Measurements from ENCODE around the gene BABAM2. TPM values are rescaled to one million over a fixed set of nuclear protein-coding genes. Genes with fewer than 3 reads are reported as not detected.

BABAM2 gene
- total RNA-seq, 2 experiments from 2014 or later, result 41.9 to 49.7 TPM

GRCh38 chr2:28282248-28282647 is 391.7 kb downstream of the BABAM2 start:
- CTCF ChIA-PET, result interaction anchor here (0.7 to 1.1 kb wide), 2 partner anchors 9 to 42 kb away, joined by 3 read pairs; no protein-coding TSS in a partner anchor
- Mint-ChIP-seq H3K4me1 (no peaks in the 10 kb centered on the region), H3K27ac (no peak overlapping the region), H3K27me3 (no peaks in the 10 kb centered on the region), H3K36me3 (ENCODE audit: low read depth) (peaks cover 3% of the 10 kb centered on the region), H3K4me3 (no peak overlapping the region), H3K9me3 (no peaks in the 10 kb centered on the region)
- DNase-seq, result no peak
- POLR2A ChIA-PET, result no interaction called here

GRCh38 chr2:28282861-28283646 is 392.5 kb downstream of the BABAM2 start:
- CTCF ChIA-PET, result interaction anchor here (1.1 to 1.2 kb wide), 2 partner anchors 18 to 41 kb away, joined by 3 read pairs; no protein-coding TSS in a partner anchor
- H3K4me1 Mint-ChIP-seq, result no peaks in the 10 kb centered on the region
- POLR2A ChIA-PET, result interaction anchor here (0.7 kb wide), 1 partner anchor 93 kb away, joined by 11 read pairs; no protein-coding TSS in a partner anchor
- no peak overlapping the region for H3K4me3 Mint-ChIP-seq
- H3K9me3 Mint-ChIP-seq, result no peaks in the 10 kb centered on the region
- H3K27ac Mint-ChIP-seq, result no peak overlapping the region
- DNase-seq, result no peak
- no peaks in the 10 kb centered on the region for H3K27me3 Mint-ChIP-seq
- H3K36me3 Mint-ChIP-seq (ENCODE audit: low read depth), result peaks cover 3% of the 10 kb centered on the region

GRCh38 chr2:28283861-28284260 is 393.3 kb downstream of the BABAM2 start:
- ChIA-PET POLR2A (no interaction called here), CTCF (interaction anchor here (1.2 kb wide), 1 partner anchor 18 kb away, joined by 3 read pairs; no protein-coding TSS in a partner anchor)
- Mint-ChIP-seq H3K36me3 (ENCODE audit: low read depth) (peaks cover 3% of the 10 kb centered on the region), H3K4me3 (no peak overlapping the region), H3K4me1 (no peaks in the 10 kb centered on the region), H3K9me3 (no peaks in the 10 kb centered on the region), H3K27ac (no peak overlapping the region), H3K27me3 (no peaks in the 10 kb centered on the region)
- DNase-seq, result no peak

GRCh38 chr2:28286678-28287077 is 396.1 kb downstream of the BABAM2 start:
- Mint-ChIP-seq H3K9me3 (no peaks in the 10 kb centered on the region), H3K27ac (no peak overlapping the region), H3K4me3 (no peak overlapping the region), H3K27me3 (no peaks in the 10 kb centered on the region), H3K4me1 (no peaks in the 10 kb centered on the region), H3K36me3 (ENCODE audit: low read depth) (peaks cover 3% of the 10 kb centered on the region)
- DNase-seq, result no peak
- POLR2A ChIA-PET, result no interaction called here
- CTCF ChIA-PET, result interaction anchor here (0.7 kb wide), 1 partner anchor 390 kb away, joined by 3 read pairs; no protein-coding TSS in a partner anchor

GRCh38 chr2:28287256-28287915 is 396.9 kb downstream of the BABAM2 start:
- Mint-ChIP-seq H3K27me3 (no peaks in the 10 kb centered on the region), H3K9me3 (no peaks in the 10 kb centered on the region), H3K36me3 (ENCODE audit: low read depth) (peaks cover 3% of the 10 kb centered on the region), H3K27ac (no peak overlapping the region), H3K4me3 (no peak overlapping the region), H3K4me1 (no peaks in the 10 kb centered on the region)
- ChIA-PET POLR2A (no interaction called here), CTCF (no interaction called here)
- no peak for DNase-seq

- no peaks in the 10 kb centered on the region for H3K4me1 Mint-ChIP-seq
- H3K9me3 Mint-ChIP-seq, result no peaks in the 10 kb centered on the region
- H3K27ac Mint-ChIP-seq, result no peak overlapping the region
- no peak overlapping the region for H3K4me3 Mint-ChIP-seq
- no peaks in the 10 kb centered on the region for H3K27me3 Mint-ChIP-seq
- ChIA-PET CTCF (interaction anchor here (0.6 kb wide), 1 partner anchor 46 kb away, joined by 3 read pairs; no protein-coding TSS in a partner anchor), POLR2A (no interaction called here)
- H3K36me3 Mint-ChIP-seq (ENCODE audit: low read depth), result peaks cover 3% of the 10 kb centered on the region
- no peak for DNase-seq
Measured at GRCh38 chr2:28288620-28289019, 398.1 kb downstream of the BABAM2 start.

GRCh38 chr2:28291811-28292440 is 401.4 kb downstream of the BABAM2 start:
- no peaks in the 10 kb centered on the region for H3K4me1 Mint-ChIP-seq
- no peaks in the 10 kb centered on the region for H3K27me3 Mint-ChIP-seq
- no peak overlapping the region for H3K4me3 Mint-ChIP-seq
- ChIA-PET CTCF (interaction anchor here (0.7 to 0.8 kb wide), 2 partner anchors 14 to 39 kb away, joined by 4 read pairs; no protein-coding TSS in a partner anchor), POLR2A (no interaction called here)
- no peak overlapping the region for H3K27ac Mint-ChIP-seq
- no peak for DNase-seq
- no peaks in the 10 kb centered on the region for H3K9me3 Mint-ChIP-seq
- no peaks in the 10 kb centered on the region for H3K36me3 Mint-ChIP-seq (ENCODE audit: low read depth)

- POLR2A ChIA-PET, result no interaction called here
- no peak overlapping the region for H3K27ac Mint-ChIP-seq
Measured at GRCh38 chr2:28292491-28292890, 402.0 kb downstream of the BABAM2 start.

GRCh38 chr2:28293416-28293815 is 402.9 kb downstream of the BABAM2 start:
- DNase-seq, result no peak
- ChIA-PET CTCF (interaction anchor here (0.6 kb wide), 1 partner anchor 602 kb away, joined by 4 read pairs; no protein-coding TSS in a partner anchor), POLR2A (no interaction called here)
- Mint-ChIP-seq H3K36me3 (ENCODE audit: low read depth) (no peaks in the 10 kb centered on the region), H3K4me1 (peaks cover 2% of the 10 kb centered on the region), H3K4me3 (no peak overlapping the region), H3K9me3 (no peaks in the 10 kb centered on the region), H3K27ac (no peak overlapping the region), H3K27me3 (no peaks in the 10 kb centered on the region)

More at GRCh38 chr2:28292491-28292890, 402.0 kb downstream of the BABAM2 start:
- CTCF ChIA-PET, result interaction anchor here (0.8 kb wide), 1 partner anchor 15 kb away, joined by 4 read pairs; no protein-coding TSS in a partner anchor
- no peaks in the 10 kb centered on the region for H3K9me3 Mint-ChIP-seq
- no peaks in the 10 kb centered on the region for H3K27me3 Mint-ChIP-seq
- H3K4me1 Mint-ChIP-seq, result no peaks in the 10 kb centered on the region
- H3K36me3 Mint-ChIP-seq (ENCODE audit: low read depth), result no peaks in the 10 kb centered on the region
- DNase-seq, result no peak
- H3K4me3 Mint-ChIP-seq, result no peak overlapping the region

GRCh38 chr2:28294451-28294850 is 403.9 kb downstream of the BABAM2 start:
- Mint-ChIP-seq H3K4me3 (no peak overlapping the region), H3K27ac (no peak overlapping the region), H3K9me3 (no peaks in the 10 kb centered on the region), H3K36me3 (ENCODE audit: low read depth) (no peaks in the 10 kb centered on the region), H3K4me1 (peaks cover 2% of the 10 kb centered on the region), H3K27me3 (no peaks in the 10 kb centered on the region)
- POLR2A ChIA-PET, result no interaction called here
- CTCF ChIA-PET, result interaction anchor here (0.6 kb wide), 2 partner anchors 285 to 541 kb away, joined by 3 to 5 read pairs; no protein-coding TSS in a partner anchor
- no peak for DNase-seq

GRCh38 chr2:28296243-28296642 is 405.7 kb downstream of the BABAM2 start:
- Mint-ChIP-seq H3K9me3 (no peaks in the 10 kb centered on the region), H3K4me3 (no peak overlapping the region), H3K27ac (no peak overlapping the region), H3K36me3 (ENCODE audit: low read depth) (peaks cover 5% of the 10 kb centered on the region), H3K27me3 (no peaks in the 10 kb centered on the region), H3K4me1 (peaks cover 6% of the 10 kb centered on the region)
- POLR2A ChIA-PET, result no interaction called here
- CTCF ChIA-PET, result no interaction called here
- no peak for DNase-seq

GRCh38 chr2:28296904-28297303 is 406.4 kb downstream of the BABAM2 start:
- Mint-ChIP-seq H3K36me3 (ENCODE audit: low read depth) (peaks cover 11% of the 10 kb centered on the region), H3K4me3 (no peak overlapping the region), H3K27me3 (no peaks in the 10 kb centered on the region), H3K9me3 (no peaks in the 10 kb centered on the region), H3K4me1 (peaks cover 6% of the 10 kb centered on the region), H3K27ac (no peak overlapping the region)
- ChIA-PET POLR2A (no interaction called here), CTCF (interaction anchor here (0.6 kb wide), 1 partner anchor 384 kb away, joined by 3 read pairs; no protein-coding TSS in a partner anchor)
- no peak for DNase-seq

- no peak overlapping the region for H3K4me3 Mint-ChIP-seq
- no peak for DNase-seq
- H3K9me3 Mint-ChIP-seq, result no peaks in the 10 kb centered on the region
- H3K27ac Mint-ChIP-seq, result no peak overlapping the region
- H3K36me3 Mint-ChIP-seq (ENCODE audit: low read depth), result peaks cover 13% of the 10 kb centered on the region
- no peaks in the 10 kb centered on the region for H3K27me3 Mint-ChIP-seq
- peaks cover 6% of the 10 kb centered on the region for H3K4me1 Mint-ChIP-seq
- POLR2A ChIA-PET, result no interaction called here
- CTCF ChIA-PET, result no interaction called here
Measured at GRCh38 chr2:28297531-28297930, 407.0 kb downstream of the BABAM2 start.

Measured in activated CD4-positive, alpha-beta T cell treated with anti-CD3 and anti-CD28 coated beads, Interleukin-2, amount 10 ng/mL, durations not matched to agents 7 days and 5 days (primary cell).